Psoas muscle (tissue), 8 donors: ENCODE results near the gene MMP25. TPM values are rescaled to one million over a fixed set of nuclear protein-coding genes. Genes with fewer than 3 reads are reported as not detected.

Source experiments
- ATAC-seq, 4 donors: fragments of 200-7000 bp; cut with Tn5 transposase; one replicate each; pipeline ENCODE4 v1.9.1; 2020; ENCODE audit warnings: moderate library complexity in 3 of 4, mild to moderate bottlenecking in 2 of 4
- DNase-seq, 2 donors: peaks; one replicate each; pipeline ENCODE4 v3.0.0-alpha.2; 2020
- H3K27ac ChIP-seq: fragments of 200-600 bp; one replicate; pipeline ENCODE4 v1.8.0; 2022
- H3K27me3 ChIP-seq, 3 donors: fragments of 200-600 bp in 1 of 3; one replicate each; pipeline versions ENCODE4 v1.6.1 to v1.8.0; 2013 to 2022; ENCODE audit warnings: low read length in 2 of 3, mild to moderate bottlenecking in 2 of 3, moderate library complexity in 1 of 3; ENCODE audit not compliant: insufficient read depth in 3 of 3
- H3K36me3 ChIP-seq, 2 donors: fragments of 200-600 bp in 1 of 2; one replicate each; pipeline versions ENCODE4 v1.6.1 to v1.8.0; 2013 to 2022; ENCODE audit warnings: low read depth in 1 of 2, mild to moderate bottlenecking in 1 of 2, moderate library complexity in 1 of 2; ENCODE audit not compliant: insufficient read depth in 1 of 2
- H3K4me1 ChIP-seq: fragments of 200-600 bp; one replicate; pipeline ENCODE4 v1.8.0; 2022
- H3K4me3 ChIP-seq: fragments of 200-600 bp; one replicate; pipeline ENCODE4 v1.8.0; 2022; ENCODE audit warnings: mild to moderate bottlenecking
- H3K9me3 ChIP-seq: fragments of 200-600 bp; one replicate; pipeline ENCODE4 v1.8.0; 2022
- CTCF ChIP-seq: fragments of 200-600 bp; IDR thresholded peaks from one replicate; pipeline ENCODE4 v1.8.0; 2022; ENCODE audit warnings: antibody characterized with exemption
- WGBS, 3 donors: extraction: QIAGEN DNeasy Blood & Tissue Kit; methylation state at CpG; one replicate each; pipeline versions ENCODE4 v1.1.6 to v1.1.7; 2013; 5-methylcytosine and 5-hydroxymethylcytosine counted together
- intact Hi-C, 2 donors: fragments of 100-400 bp; cut with DNase I; formaldehyde crosslinking; loops; one replicate each; pipeline versions ENCODE4 v1.11.0 to v1.14.2; 2022
- polyA plus RNA-seq, 3 donors: library from polyadenylated mRNA; stranded (reverse); fragments of 200-250 nt; gene quantifications; one replicate each; pipeline ENCODE4 v1.2.3, GENCODE V29; 2013
- total RNA-seq, 4 donors: library from RNA; stranded (reverse); fragmentation: NEBNext Ultra II Directional in 2 of 4; extraction: Animal tissue kit (Norgen Biotek cat#: 25700) in 2 of 4; gene quantifications; one replicate each; pipeline versions ENCODE4 v1.2.1 to v1.2.4, GENCODE V29; 2021 to 2023
- donor health status: healthy with polysubstance abuse.
- donor health status: DM: no; HTN: no; CAD: no; lungs with moderate emphysema.
- donor health status: Bipolar disorder and iron deficiency.
- donor health status: healthy.
- donor health status: DM: yes; HTN: yes; CAD: no.
- donor health status: DM: no; HTN: no; CAD: no.
- donor health status: DM: no; HTN: no; CAD: no.
- donor health status: DM: yes; HTN: yes; CAD: no.

Gene MMP25
- total and polyA plus RNA-seq, 7 donors = 0.13 to 2.3 (median 1.0) TPM

GRCh38 chr16:3036726-3037315, 9.5 kb upstream of the MMP25 start, which contains the start of gene BICDL2:
TSS of gene BICDL2 (minus strand) at chr16:3036944. CDS start at chr16:3035496, 1,448 bp downstream.
- Histone ChIP-seq H3K27me3 (peaks cover 0 to 80% (median 27%) of the 10 kb centered on the region in 3 donors), H3K27ac (no peak within 1 kb of the TSS), H3K36me3 (no peaks in the 10 kb centered on the region), H3K4me1 (no peaks in the 10 kb centered on the region), H3K4me3 (no peak within 1 kb of the TSS), H3K9me3 (no peaks in the 10 kb centered on the region)
- ATAC-seq = no peak
- no peak for DNase-seq
- WGBS, 3 donors = 7 to 16% (median 8%) methylated on average over 19 to 44 of the region's 44 CpGs
- intact Hi-C loops = no loop called here
- TF ChIP-seq CTCF = no peak

- no peaks in the 10 kb centered on the region for H3K4me1 ChIP-seq
- H3K9me3 ChIP-seq = no peaks in the 10 kb centered on the region
- no peak for DNase-seq
- H3K4me3 ChIP-seq = no peak overlapping the region
- no peak for TF ChIP-seq CTCF
- H3K27me3 ChIP-seq = peaks cover 0 to 80% (median 31%) of the 10 kb centered on the region in 3 donors
- H3K36me3 ChIP-seq = no peaks in the 10 kb centered on the region
- 32 to 42% (median 38%) methylated on average over 11 of the region's 11 CpGs for WGBS, 3 donors
- intact Hi-C loops = no loop called here
- ATAC-seq = no peak
- no peak overlapping the region for H3K27ac ChIP-seq
Observed at GRCh38 chr16:3038256-3038655, 8.1 kb upstream of the MMP25 start.

- H3K9me3 ChIP-seq = no peaks in the 10 kb centered on the region
- H3K36me3 ChIP-seq = no peaks in the 10 kb centered on the region
- no peak overlapping the region for H3K27ac ChIP-seq
- H3K27me3 ChIP-seq = peaks cover 0 to 77% (median 37%) of the 10 kb centered on the region in 3 donors
- H3K4me3 ChIP-seq = no peak overlapping the region
- DNase-seq = no peak
- no peak for ATAC-seq
- TF ChIP-seq CTCF = no peak
- 76 to 81% (median 78%) methylated on average over 5 of the region's 5 CpGs for WGBS, 3 donors
- H3K4me1 ChIP-seq = no peaks in the 10 kb centered on the region
- intact Hi-C loops = no loop called here
Observed at GRCh38 chr16:3038896-3039295, 7.5 kb upstream of the MMP25 start.

GRCh38 chr16:3042376-3042775, 4.0 kb upstream of the MMP25 start:
- no peak for DNase-seq
- Histone ChIP-seq H3K27me3 (peaks cover 0 to 77% (median 43%) of the 10 kb centered on the region in 3 donors), H3K36me3 (no peaks in the 10 kb centered on the region), H3K4me3 (no peak overlapping the region), H3K9me3 (no peaks in the 10 kb centered on the region), H3K4me1 (peaks cover 11% of the 10 kb centered on the region), H3K27ac (no peak overlapping the region)
- intact Hi-C loops = no loop called here
- WGBS, 3 donors = 84 to 93% (median 91%) methylated on average over 3 of the region's 3 CpGs
- no peak for ATAC-seq
- TF ChIP-seq CTCF = no peak

GRCh38 chr16:3044708-3045107, 1.7 kb upstream of the MMP25 start:
- Histone ChIP-seq H3K27me3 (peaks cover 0 to 73% (median 36%) of the 10 kb centered on the region in 3 donors), H3K36me3 (no peaks in the 10 kb centered on the region), H3K27ac (no peak overlapping the region), H3K4me1 (peaks cover 11% of the 10 kb centered on the region), H3K4me3 (no peak overlapping the region), H3K9me3 (no peaks in the 10 kb centered on the region)
- intact Hi-C loops = no loop called here
- WGBS, 3 donors = 84 to 92% (median 86%) methylated on average over 6 of the region's 6 CpGs
- no peak for TF ChIP-seq CTCF
- DNase-seq (no peak), ATAC-seq (no peak)
